ENCODE data around the gene LRRTM3. TPM values are rescaled to one million over a fixed set of nuclear protein-coding genes. Genes with fewer than 3 reads are reported as not detected.

Gene LRRTM3
- total RNA-seq, 1 donor from 2014 or later: 0.08 TPM

GRCh38 chr10:66931949-66932343 lies 6.1 kb downstream of the LRRTM3 start:
- no peak for DNase-seq (ENCODE audit: low read depth)

- no peak for DNase-seq (ENCODE audit: low read depth)
Observed at GRCh38 chr10:66934711-66935110, 8.9 kb downstream of the LRRTM3 start.

GRCh38 chr10:66940965-66941364 lies 15.1 kb downstream of the LRRTM3 start:
- no peak for DNase-seq (ENCODE audit: low read depth)

- peak; percentile 84 for DNase-seq (ENCODE audit: low read depth)
Observed at GRCh38 chr10:66941491-66941890, 15.7 kb downstream of the LRRTM3 start.

GRCh38 chr10:66942407-66942806 lies 16.6 kb downstream of the LRRTM3 start:
- DNase-seq (ENCODE audit: low read depth): no peak

- DNase-seq (ENCODE audit: low read depth): no peak
Observed at GRCh38 chr10:66943590-66943989, 17.8 kb downstream of the LRRTM3 start.

- no peak for DNase-seq (ENCODE audit: low read depth)
Observed at GRCh38 chr10:66951896-66952295, 26.1 kb downstream of the LRRTM3 start.

GRCh38 chr10:66958466-66958865 lies 32.6 kb downstream of the LRRTM3 start:
- DNase-seq (ENCODE audit: low read depth): no peak

- DNase-seq (ENCODE audit: low read depth): no peak
Observed at GRCh38 chr10:66964946-66965345, 39.1 kb downstream of the LRRTM3 start.

- DNase-seq (ENCODE audit: low read depth): no peak
Observed at GRCh38 chr10:66980246-66980815, 54.5 kb downstream of the LRRTM3 start.

GRCh38 chr10:66981361-66982052 lies 55.7 kb downstream of the LRRTM3 start:
- no peak for DNase-seq (ENCODE audit: low read depth)

GRCh38 chr10:66982053-66982420 lies 56.2 kb downstream of the LRRTM3 start:
- DNase-seq (ENCODE audit: low read depth): no peak

- no peak for DNase-seq (ENCODE audit: low read depth)
Observed at GRCh38 chr10:66982792-66983474, 57.1 kb downstream of the LRRTM3 start.

- no peak for DNase-seq (ENCODE audit: low read depth)
Observed at GRCh38 chr10:66983475-66983818, 57.6 kb downstream of the LRRTM3 start.

GRCh38 chr10:66990143-66990830 lies 64.5 kb downstream of the LRRTM3 start:
- DNase-seq (ENCODE audit: low read depth): no peak

GRCh38 chr10:66996996-66997395 lies 71.2 kb downstream of the LRRTM3 start:
- DNase-seq (ENCODE audit: low read depth): no peak

GRCh38 chr10:66999762-67000545 lies 74.1 kb downstream of the LRRTM3 start:
- no peak for DNase-seq (ENCODE audit: low read depth)

GRCh38 chr10:67004690-67005089 lies 78.9 kb downstream of the LRRTM3 start:
- no peak for DNase-seq (ENCODE audit: low read depth)

GRCh38 chr10:67005981-67006380 lies 80.1 kb downstream of the LRRTM3 start:
- DNase-seq (ENCODE audit: low read depth): no peak

- no peak for DNase-seq (ENCODE audit: low read depth)
Observed at GRCh38 chr10:67011480-67011879, 85.6 kb downstream of the LRRTM3 start.

GRCh38 chr10:67011981-67012380 lies 86.1 kb downstream of the LRRTM3 start:
- no peak for DNase-seq (ENCODE audit: low read depth)

Measured in myocyte (in vitro differentiated cells).